ENCODE results near the gene METAP2.

DNA sequence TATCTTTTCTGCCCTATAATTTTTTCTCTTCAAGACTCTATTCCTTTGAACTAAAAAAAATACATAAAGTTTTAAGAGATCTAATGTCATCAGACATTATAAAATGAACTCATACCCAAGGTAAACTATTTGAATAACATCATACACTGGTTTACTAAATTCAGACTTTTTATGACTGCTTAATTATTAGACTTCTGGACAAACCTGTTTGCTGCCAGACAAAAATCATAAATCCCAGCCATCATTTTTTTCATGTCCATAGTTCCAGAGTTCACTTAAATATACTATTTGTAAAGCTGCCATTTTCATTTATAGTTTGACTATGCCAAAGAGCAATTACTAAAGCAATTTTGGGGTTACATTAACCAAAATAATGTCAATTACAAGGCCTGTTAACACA lies 43.3 kb downstream of the METAP2 start:
- no peak for TF ChIP-seq GFI1B (tag by site-specific recombination; IDR thresholded peaks at IDR 0.05)
- no peak for TF ChIP-seq ZNF830 (tag by site-specific recombination; IDR thresholded peaks at IDR 0.05; ENCODE audit: low read depth)
- TF ChIP-seq, protein P1, sequence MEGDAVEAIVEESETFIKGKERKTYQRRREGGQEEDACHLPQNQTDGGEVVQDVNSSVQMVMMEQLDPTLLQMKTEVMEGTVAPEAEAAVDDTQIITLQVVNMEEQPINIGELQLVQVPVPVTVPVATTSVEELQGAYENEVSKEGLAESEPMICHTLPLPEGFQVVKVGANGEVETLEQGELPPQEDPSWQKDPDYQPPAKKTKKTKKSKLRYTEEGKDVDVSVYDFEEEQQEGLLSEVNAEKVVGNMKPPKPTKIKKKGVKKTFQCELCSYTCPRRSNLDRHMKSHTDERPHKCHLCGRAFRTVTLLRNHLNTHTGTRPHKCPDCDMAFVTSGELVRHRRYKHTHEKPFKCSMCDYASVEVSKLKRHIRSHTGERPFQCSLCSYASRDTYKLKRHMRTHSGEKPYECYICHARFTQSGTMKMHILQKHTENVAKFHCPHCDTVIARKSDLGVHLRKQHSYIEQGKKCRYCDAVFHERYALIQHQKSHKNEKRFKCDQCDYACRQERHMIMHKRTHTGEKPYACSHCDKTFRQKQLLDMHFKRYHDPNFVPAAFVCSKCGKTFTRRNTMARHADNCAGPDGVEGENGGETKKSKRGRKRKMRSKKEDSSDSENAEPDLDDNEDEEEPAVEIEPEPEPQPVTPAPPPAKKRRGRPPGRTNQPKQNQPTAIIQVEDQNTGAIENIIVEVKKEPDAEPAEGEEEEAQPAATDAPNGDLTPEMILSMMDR (tag by site-specific recombination; IDR thresholded peaks at IDR 0.05) = no peak
- no peak for TF ChIP-seq ZFP41 (tag by site-specific recombination; IDR thresholded peaks at IDR 0.05; ENCODE audit: borderline replicate concordance)
- no peak for TF ChIP-seq ZBTB7A (tag by site-specific recombination; IDR thresholded peaks at IDR 0.05; ENCODE audit: low read depth)
- no peak for TF ChIP-seq ZNF350 (tag by site-specific recombination; IDR thresholded peaks at IDR 0.05)

Data from HEK293 (cell line).